GM03348 (cell line): Measurements from ENCODE around the gene TMEM179.
A peak's percentile ranks its signal among the peaks of the same experiment; 100 is the strongest.
"Not testable (repeated sequence)": the region's sequence is repeated elsewhere in the genome, so short reads cannot be mapped to it uniquely, and the experiment has no call there.

ENCODE experiments used
- DNase-seq: peaks from one replicate; pipeline ENCODE4 v3.0.0; 2012; ENCODE audit warnings: low spot score

The TMEM179 gene

GRCh38 chr14:104604458-104605449 lies at the start of gene TMEM179:
Gene TMEM179, minus strand, starts transcription at chr14:104604772. Its CDS starts 31 bp downstream, at chr14:104604741.
- DNase-seq = peak; percentile 60

- DNase-seq = no peak
Observed at GRCh38 chr14:104654119-104654518, 49.5 kb upstream of the TMEM179 start.

DNA sequence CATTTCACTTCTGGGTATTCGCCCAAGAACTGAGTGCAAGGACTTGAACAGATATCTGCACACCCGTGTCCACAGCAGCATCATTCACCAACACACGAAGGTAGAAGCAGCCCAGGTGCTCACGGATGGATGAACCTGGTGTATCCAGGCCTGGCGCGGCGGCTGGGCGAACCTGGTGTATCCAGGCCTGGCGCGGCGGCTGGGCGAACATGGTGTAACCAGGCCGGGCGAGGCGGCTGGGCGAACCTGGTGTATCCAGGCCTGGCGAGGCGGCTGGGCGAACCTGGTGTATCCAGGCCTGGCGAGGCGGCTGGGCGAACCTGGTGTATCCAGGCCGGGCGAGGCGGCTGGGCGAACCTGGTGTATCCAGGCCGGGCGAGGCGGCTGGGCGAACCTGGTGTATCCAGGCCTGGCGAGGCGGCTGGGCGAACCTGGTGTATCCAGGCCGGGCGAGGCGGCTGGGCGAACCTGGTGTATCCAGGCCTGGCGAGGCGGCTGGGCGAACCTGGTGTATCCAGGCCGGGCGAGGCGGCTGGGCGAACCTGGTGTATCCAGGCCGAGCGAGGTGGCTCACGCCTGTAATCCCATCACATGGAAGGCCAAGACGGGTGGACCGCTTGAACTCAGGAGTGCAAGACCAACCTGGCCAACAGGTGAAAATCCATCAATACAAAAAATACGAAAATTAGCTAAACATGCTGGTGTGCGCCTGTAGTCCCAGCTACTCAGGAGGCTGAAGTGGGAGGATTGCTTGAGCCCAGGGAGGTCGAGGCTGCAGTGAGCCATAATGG lies 48.8 kb upstream of the TMEM179 start:
- not testable (repeated sequence) for DNase-seq

- no peak for DNase-seq
Observed at GRCh38 chr14:104652386-104652785, 47.8 kb upstream of the TMEM179 start.

GRCh38 chr14:104651876-104652260 lies 47.3 kb upstream of the TMEM179 start:
- DNase-seq = no peak

- no peak for DNase-seq
Observed at GRCh38 chr14:104650981-104651875, 46.7 kb upstream of the TMEM179 start.

GRCh38 chr14:104650057-104650980 lies 45.7 kb upstream of the TMEM179 start:
- DNase-seq = peak; percentile 94

GRCh38 chr14:104647467-104648043 lies 43.0 kb upstream of the TMEM179 start:
- no peak for DNase-seq

DNA sequence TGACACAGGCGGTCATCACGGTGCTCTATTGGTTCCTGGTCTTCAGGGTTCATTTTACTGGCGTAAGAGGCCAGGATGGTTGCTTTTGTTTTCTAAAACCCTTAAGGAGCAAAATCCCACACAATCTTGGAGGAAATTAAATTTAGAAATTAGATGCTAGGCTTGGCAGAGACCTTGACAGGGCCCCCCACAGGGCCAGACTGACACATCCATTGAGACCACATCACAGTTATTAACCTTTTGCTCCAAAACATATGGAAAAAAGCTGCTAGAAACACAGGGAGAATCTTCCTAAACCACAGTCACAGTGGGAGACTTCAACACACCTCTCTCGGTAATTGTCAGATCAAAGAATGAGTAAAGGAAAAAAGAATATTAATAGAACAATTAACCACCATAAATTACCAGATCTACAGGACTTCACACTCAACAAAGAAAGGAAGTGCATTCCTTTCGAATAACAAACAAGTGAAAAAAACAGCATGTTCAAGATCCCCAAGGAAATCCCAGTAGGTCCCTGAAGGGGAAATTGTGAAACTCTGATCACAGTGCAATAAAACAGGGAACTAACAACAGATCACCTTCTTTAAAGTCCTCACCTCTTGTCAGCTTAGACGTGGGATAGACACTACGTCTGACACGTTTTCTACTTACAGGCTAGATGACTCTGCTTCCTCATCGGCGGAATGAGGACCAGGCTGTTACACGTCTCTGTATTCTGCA lies 40.2 kb upstream of the TMEM179 start:
- no peak for DNase-seq

- no peak for DNase-seq
Observed at GRCh38 chr14:104644091-104644635, 39.6 kb upstream of the TMEM179 start.

GRCh38 chr14:104643306-104643705 lies 38.7 kb upstream of the TMEM179 start:
- DNase-seq = no peak

- no peak for DNase-seq
Observed at GRCh38 chr14:104642540-104642868, 37.9 kb upstream of the TMEM179 start.

GRCh38 chr14:104641753-104642539 lies 37.4 kb upstream of the TMEM179 start:
- DNase-seq = no peak

- no peak for DNase-seq
Observed at GRCh38 chr14:104640681-104641080, 36.1 kb upstream of the TMEM179 start.

DNA sequence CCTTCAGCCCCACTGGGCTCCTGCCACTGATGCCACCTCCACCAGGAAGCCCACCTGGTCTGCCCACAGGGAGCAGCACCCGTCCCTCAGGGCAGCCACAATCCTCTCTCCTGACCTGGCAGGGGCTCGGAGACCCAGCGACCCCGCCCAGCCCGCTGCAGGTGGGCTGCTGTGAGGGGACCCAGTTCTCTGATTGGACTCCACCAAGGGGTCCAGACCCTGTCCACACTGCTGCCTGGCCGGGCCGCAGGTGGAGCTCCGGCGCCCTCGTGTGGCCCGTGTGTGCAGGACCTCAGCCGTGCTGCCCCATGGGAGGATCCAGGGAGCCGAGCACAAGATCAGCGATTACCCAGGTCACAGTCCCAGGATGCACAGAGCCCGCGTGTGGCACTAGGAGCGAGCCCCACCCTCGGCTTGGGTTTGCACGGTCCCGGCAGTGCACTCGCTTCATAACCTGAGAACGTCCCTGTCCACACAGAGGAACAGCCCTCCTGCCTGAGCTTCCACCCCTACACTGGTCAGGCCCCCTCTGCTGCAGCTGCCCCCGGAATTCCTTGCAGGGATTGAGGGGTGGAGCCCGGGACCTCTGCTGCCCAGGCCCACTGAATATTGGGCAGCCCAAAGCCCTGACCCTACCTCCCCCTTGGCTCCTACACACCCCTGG lies 35.4 kb upstream of the TMEM179 start:
- peak; percentile 91 for DNase-seq

GRCh38 chr14:104639471-104639870 lies 34.9 kb upstream of the TMEM179 start:
- no peak for DNase-seq

- no peak for DNase-seq
Observed at GRCh38 chr14:104638927-104639450, 34.4 kb upstream of the TMEM179 start.

DNA sequence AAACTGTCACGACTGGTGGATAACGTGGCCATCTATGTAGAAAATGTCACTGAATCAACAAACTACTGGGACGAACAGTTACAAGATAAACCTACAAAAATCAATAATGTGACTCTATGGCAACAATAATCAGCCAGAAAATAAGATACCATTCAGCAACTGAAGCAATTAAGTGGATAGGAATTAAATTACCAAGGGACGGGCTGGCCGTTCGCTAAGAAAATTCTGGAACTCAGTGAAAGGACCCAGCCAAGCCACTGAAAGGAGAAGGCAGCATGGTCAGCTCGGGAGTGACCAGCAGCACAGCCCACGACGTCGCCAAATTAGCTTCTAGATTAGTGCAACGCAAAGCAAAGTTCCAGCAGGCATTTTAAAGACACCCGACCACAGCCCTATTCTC lies 33.6 kb upstream of the TMEM179 start:
- no peak for DNase-seq
